ENCODE measurements around the gene C11orf98.
"Not testable (repeated sequence)": the region's sequence is repeated elsewhere in the genome, so short reads cannot be mapped to it uniquely, and the experiment has no call there.

C11orf98 gene

DNA sequence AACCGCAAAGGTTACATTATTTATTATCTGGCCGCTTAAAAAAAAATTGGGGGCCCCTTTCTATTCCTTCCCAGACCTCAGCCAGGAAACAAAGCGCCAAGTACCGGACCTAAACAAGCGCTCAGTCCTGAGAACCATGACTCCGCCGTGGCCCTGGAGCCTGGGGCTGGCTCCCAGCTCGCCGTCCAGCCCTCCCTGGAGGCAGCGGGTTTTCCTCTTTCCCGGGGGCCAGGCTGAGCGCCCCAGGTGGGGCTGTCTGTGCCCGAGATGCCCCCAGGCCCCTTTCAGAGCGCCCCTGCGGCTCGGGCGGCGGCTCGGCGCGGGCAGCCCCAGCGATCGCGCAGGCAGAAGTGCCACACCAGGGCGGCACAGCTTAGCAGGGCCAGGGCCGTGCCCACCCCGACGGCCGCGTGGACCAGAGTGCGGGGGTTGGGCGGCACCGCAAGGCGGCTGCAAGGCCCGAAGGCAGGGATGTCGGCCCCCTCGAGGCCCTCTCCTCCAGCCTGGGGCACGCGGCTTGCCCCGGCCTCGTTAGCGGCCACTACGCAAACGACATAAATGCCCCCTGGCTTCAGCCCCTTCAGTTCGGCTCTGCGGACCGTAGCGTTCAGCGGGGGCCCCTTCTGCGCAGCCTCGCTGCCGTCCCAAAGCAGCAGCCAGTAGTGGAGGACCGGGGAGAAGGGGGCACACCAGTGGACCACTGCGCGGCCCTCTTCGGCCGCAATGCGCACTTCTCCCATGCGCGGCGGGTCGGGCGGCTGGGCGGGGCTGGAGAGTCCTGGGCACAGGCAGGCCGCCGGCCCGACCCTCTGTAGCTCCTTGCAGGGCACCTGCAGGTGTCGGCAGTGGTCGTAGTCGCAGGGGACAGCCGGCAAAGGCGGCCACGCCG is 22.7 kb upstream of the C11orf98 start:
- no peak for DNase-seq (ENCODE audit: low spot score)

DNA sequence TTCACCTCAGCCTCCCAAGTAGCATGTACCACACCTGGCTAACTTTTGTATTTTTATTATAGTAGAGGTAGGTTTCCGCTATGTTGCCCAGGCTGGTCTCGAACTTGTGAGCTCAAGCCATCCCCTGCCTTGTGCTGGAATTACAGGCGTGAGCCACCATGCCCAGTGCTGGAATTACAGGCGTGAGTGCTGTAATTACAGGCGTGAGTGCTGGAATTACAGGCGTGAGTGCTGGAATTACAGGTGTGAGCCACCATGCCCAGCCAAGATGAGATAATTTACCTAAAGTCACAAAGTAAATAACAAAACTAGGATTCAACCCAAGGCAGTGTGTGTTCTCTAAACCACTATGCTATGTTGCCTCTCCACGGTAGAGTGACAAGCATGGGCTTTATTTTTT is 17.5 kb upstream of the C11orf98 start:
- DNase-seq (ENCODE audit: low spot score), result no peak

DNA sequence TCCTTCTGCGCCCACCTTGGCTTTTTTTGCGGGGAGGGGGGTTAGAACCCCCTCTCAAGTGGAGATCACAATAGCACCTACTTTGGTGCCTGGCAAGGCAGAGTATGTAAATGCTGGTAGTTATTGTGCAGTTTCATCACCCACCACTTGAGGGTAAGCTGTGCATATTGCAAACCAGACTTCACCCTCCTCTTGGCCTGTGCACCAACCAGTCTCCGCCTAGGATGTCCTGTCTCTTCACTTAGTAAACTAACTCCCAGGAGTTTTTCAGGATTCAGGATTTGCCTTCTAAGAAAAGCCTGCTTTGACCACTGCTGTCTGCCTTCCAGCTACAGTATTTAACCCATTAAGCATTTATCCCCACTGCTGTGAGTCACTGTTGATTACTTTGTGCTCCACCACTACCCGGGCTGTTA is 15.8 kb upstream of the C11orf98 start:
- peak; percentile 79 for DNase-seq (ENCODE audit: low spot score)

DNA sequence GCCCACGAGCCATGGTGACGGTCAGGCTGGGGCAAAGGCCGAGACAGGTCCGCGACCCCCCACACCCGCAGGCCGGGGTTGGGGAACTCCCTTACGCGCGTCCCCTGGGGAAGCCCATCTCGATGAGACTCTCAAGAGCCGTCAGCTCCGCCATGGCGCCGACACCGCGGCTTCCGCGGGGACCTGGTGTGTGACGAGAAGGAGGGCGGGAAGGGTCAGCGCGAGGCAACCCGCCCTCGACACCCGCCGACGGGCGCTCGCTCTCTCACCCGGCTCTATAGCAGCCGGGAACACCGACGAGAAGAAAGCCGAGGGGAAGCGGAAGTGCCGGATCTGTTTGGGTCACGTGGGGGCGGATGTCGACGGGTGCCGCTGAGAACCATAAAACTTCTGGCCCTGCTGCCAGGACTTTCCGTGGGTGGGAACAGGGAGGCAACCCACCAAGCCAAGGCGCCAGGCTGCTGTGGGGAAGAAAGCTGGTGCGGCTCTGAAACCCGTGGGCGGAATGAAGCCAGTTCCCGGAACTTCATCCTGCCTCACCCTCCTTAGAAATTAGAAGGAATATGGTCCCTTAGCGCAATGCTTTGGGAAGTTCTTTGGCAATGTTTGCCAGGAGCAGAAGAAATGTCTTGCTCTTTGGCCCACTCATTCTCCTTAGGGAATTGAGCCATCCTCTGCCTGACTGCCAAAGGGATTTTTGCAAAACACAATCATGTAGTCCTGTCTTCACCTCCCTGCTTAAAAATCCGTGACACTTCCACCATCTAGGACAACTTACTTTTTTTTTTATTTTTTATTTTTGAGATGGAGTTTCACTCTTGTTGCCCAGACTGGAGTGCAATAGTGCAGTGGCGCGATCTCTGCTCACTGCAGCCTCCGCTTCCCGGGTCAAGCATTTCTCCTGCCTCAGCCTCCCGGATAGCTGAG is 14.0 kb upstream of the C11orf98 start, which contains the start of gene UBXN1:
Gene UBXN1, minus strand, starts transcription at position 304 of the 927 bp plus-strand sequence. Its CDS starts 150 bp downstream, at position 154.
- DNase-seq (ENCODE audit: low spot score), result peak; percentile 90

DNA sequence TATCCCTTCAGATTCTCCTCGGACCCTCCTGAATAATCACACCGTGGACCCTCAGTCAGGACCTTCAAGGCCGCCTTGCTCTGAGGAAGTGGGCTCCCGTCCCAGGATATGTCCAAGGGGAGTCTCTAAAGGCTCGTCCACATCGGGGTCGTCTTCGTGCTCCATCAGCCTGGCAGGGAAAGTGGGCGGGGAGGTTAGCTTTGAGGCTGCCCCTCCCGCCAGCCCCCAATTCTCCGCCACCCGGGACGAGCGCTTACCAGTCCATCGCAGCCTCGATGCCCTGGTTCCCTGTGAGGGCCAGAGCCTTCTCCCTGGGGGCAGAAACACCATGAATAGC is 13.4 kb upstream of the C11orf98 start:
- no peak for DNase-seq (ENCODE audit: low spot score)

DNA sequence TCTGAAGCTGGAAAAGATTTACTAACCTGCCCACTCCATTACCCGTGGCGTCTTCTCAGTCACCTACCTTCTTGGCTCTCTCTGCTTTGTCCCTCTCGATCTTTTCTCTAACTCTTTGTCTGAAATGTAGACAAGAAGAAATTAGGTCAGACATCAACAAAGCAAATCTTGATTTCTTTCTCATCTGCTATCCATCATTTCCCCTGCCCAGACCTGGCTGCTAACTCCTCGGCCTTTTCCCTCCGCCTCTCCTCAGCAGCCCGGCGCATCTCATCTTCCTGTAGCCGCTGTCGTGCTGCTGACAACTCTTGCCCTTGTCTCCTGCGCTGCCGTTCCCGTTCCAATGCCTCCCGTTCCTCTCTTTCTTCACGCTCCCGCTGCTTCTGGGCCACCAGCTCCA is 12.7 kb upstream of the C11orf98 start:
- DNase-seq (ENCODE audit: low spot score), result no peak

DNA sequence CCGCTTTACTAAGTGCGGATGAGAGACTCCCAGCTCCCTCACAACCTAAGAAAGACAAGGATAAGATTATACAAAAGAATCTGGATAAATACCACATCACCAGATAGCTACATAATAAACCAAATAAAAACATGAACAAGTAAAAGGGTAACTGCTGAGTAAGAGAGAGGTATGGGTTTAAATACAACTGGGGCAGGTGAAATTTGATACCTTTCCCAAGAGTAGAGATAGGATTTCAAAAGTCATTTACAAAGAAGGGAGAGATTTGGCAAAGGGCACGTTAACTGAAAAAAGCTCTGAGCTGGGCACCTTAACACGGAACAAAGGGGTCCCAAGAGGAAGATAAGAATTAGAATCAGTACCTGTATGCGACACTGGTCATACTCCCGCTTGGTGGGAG is 12.1 kb upstream of the C11orf98 start:
- DNase-seq (ENCODE audit: low spot score), result no peak

DNA sequence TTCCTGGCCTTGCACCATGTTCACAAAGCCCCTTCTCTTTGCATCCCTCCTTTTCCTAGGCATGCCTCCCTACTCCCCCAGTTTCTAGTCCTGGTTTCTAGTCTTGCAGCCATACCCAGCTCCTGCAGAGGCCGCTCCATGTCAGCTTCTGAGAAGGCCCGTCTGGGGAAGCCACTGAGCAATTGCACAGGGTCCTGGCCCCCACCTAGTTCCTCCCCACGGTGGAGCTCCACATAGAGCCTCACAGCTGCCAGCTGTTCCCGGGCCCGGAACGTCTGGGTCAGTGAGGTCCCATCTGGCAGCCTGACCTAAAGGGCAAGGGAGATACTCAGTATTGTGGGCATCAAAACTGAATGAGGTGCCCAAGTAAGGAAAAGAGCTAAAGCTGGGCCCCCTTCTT is 11.7 kb upstream of the C11orf98 start:
- DNase-seq (ENCODE audit: low spot score), result no peak

DNA sequence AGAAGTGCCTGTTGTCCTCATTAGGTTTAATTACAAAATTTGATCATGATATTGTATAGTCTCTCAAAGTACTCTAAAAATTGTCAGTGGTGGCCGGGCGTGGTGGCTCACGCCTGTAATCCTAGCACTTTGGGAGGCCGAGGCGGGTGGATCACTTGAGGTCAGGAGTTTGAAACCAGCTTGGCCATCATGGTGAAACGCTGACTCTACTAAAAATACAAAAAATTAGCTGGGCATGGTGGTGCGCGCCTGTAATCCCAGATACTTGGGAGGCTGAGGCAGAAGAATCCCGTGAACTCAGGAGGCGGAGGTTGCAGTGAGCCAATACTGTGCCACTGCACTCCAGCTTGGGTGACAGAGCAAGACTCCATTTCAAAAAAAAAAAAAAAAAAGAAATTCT is 10.4 kb upstream of the C11orf98 start:
- DNase-seq (ENCODE audit: low spot score), result not testable (repeated sequence)

DNA sequence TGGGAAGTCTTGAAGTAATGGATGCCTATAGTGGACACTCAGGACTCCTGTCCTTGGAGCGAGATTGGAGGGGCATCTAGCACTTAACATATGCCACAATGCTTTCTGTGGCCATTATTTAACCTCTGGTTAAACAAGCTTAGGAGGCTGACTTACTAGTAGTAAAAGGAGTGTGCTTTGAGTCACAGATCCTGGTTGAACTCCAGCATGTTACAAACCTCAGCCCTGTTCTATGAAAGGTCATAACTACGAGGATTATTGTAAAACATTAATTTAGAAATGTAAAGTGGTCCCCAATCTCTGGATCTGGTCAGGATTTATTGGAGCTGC is 8.2 kb upstream of the C11orf98 start:
- no peak for DNase-seq (ENCODE audit: low spot score)

DNA sequence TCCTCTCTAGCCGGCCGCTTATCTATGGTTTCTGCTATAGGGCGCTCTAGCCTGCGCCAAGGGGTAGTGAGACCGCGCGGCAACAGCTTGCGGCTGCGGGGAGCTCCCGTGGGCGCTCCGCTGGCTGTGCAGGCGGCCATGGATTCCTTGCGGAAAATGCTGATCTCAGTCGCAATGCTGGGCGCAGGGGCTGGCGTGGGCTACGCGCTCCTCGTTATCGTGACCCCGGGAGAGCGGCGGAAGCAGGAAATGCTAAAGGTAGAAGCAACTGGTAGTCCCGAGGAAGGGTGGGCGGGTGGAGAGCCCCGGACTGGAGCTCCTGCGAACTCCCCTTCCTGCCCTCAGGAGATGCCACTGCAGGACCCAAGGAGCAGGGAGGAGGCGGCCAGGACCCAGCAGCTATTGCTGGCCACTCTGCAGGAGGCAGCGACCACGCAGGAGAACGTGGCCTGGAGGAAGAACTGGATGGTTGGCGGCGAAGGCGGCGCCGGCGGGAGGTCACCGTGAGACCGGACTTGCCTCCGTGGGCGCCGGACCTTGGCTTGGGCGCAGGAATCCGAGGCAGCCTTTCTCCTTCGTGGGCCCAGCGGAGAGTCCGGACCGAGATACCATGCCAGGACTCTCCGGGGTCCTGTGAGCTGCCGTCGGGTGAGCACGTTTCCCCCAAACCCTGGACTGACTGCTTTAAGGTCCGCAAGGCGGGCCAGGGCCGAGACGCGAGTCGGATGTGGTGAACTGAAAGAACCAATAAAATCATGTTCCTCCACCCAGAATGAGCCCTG is 6.8 kb upstream of the C11orf98 start, which contains the start of the genes LBHD1 and UQCC3:
Gene LBHD1, minus strand, starts transcription at position 660 of the 782 bp plus-strand sequence. CDS start 2,236 bp downstream, outside the sequence.
Gene UQCC3, plus strand, starts transcription at position 66 of the 782 bp plus-strand sequence. Its CDS starts 73 bp downstream, at position 139.
- peak; percentile 89 for DNase-seq (ENCODE audit: low spot score)

DNA sequence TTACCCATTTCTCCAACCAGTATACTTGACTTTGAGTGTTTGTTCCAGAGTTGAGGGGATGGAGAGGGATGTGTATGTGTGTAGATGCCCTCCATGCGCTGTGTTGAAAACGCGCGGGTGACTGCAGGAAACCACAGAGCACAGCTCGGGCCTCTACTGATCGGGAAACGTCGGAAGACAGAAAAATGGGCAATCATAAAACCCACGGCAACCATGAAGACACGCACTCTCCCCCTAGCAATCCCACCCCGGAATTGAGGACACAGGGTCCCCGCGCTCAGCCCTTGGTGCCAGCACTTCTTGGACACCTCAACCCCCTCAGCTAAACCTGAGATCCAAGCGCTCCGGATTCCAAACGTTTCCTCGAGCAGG is 6.2 kb upstream of the C11orf98 start:
- DNase-seq (ENCODE audit: low spot score), result no peak

DNA sequence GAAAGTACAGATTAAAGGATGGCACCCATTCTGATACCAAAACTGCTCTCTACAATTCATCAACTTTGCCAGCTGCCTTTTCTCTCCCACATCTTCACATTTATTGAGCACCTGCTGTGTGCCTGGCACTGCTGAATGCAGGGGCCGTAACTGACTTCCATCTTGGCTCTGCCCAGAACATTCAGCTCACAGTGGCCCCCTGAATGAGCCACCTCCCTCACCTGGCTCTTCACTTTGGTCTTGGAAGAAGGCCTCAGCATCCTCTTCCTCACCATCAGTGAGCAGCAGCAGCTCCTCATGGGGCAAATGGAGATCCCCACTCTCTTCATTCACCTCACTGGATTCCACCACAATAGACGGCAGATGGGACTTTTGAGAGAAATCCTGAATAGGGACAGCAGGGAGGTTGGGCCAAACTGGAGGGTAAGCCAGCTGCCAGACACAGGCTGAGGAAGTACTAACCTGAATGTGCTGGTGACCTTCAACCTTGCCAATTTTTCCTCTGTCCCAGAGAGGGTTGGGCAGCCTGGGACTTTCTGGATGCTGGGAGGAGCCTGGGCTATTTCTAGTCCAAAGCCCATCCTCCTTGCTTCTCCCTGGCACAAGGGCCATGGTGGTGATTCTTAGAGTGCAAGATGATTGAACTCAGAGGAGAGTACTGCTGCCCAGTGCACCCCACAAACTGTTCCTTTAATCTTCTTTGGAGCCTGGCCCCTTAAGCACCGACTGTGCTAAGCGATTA is 4.6 kb upstream of the C11orf98 start:
- DNase-seq (ENCODE audit: low spot score), result peak; percentile 30

DNA sequence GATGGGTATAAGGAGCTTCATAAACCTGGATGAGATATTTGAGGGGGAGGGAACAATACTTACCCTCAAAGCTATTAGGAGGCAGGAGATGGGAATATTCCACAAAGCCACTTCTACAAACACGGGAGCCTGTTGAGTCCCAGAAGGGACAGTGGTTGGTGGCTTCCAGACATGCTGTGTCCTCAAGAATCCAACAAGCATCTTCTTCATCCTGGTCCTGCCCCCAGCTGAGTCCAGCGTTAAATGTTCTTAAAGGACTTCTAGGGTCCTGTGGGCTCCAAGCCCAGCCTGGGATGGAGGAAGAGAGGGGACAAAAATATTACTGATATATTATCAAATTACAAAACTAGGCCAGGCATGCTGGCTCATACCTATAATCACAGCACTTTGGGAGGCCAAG is 2.5 kb upstream of the C11orf98 start:
- no peak for DNase-seq (ENCODE audit: low spot score)

DNA sequence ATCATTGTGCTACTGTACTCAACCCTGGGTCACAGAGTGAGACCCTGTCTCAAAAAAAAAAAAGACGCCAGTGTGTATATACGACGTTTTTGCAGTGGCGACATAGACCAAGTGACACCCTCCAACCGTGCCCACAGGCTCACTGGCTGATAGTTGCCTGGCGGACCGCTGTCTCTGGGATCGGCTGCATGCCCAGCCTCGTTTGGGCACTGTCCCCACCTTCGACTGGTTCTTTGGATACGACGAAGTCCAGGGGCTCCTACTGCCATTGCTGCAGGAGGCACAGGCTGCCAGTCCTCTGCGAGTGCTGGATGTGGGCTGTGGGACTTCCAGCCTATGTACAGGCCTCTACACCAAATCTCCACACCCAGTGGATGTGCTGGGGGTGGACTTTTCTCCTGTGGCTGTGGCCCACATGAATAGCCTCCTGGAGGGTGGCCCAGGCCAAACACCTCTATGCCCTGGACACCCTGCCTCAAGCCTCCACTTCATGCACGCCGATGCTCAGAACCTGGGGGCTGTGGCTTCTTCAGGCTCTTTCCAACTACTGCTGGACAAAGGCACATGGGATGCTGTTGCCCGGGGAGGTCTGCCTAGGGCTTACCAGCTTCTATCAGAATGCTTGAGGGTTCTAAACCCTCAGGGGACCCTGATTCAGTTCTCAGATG is 1.4 kb upstream of the C11orf98 start:
- no peak for DNase-seq (ENCODE audit: low spot score)

DNA sequence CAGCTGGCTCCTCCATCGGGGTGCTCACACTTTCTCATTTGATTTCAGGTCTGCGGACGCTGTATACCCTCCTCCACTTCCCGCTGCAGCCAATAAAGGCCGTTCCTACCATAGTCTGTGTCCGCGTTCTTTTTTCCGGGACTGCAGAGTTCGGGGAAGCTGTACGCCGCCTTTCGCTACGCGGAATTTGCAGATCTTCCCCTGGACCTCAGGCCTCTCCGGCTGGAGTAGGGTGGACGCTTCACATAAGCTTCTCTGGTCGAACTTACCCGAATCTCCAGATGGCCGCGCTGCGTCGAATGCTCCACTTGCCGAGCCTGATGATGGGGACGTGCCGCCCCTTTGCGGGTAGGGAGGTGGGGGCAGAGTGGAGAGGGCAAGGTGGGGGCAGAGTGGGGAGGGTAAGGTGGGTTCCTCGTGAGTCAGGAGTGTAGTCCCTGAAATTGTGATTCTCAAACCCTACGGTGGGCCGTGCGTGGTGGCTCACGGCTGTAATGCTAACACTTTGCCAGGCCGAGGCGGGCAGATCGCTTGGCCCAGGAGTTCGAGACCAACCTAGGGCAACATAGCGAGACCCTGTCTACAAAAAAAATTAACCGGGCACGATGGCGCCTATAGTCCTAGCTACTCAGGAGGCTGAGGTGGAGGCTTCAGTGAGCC is 719 bp upstream of the C11orf98 start:
- DNase-seq (ENCODE audit: low spot score), result peak; percentile 40

DNA sequence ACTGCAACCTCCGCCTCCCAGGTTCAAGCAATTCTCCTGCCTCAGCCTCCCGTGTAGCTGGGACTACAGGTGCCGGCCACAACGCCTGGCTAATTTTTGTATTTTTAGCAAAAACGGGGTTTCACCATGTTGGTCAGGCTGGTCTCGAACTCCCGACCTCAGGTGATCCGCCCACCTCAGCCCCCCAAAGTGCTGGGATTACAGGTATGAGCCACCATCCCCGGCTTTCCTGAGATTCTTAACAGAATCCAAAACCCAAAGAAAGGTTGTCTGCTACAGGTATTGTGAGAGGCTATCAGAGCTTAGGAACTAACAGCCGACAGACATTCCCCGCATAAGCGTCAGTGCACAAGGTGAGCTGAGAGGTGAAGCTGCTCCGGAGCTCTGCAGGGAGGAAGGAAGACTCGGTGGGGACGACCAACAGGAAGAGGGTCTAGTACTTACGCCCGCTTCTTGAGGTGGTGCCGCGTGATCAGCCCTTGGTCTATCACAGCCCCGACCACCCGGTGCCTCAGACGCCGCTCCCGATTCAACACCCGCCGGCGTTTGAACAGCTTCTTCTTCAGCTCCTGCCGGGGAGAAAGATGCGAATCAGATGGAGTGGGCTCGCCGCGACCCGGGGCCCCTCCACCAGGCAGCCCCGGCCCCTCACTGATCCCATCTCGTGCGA is 470 bp downstream of the C11orf98 start:
- peak; percentile 86 for DNase-seq (ENCODE audit: low spot score)

DNA sequence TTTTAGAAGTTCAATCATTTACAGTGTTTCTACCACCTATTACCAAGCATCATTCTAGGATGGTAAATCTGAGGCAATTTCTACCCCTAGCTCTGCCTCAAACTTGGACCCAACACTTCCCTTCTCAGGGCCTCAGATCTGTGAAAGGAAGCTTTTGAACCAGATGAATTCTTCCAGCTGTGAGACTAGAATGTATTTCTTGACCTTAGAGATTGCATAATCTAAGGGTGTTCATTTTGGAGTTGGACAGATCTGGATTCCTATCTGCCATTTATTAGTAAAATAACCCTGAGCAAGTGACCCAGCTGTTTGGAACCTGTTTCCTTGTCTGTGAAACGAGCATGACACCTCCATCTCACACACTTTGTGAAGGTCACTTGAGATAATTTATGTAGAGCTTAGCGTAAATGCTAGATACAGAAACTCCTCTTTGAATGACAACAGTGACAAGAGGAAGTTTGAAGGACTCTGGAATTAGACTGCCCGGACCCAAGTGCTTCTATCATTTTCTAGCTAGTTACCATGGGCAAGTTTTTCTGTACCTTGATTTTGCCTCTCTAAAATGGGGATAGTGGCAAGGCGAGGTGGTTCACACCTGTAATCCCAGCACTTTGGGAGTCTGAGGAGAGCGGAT is 8.1 kb downstream of the C11orf98 start:
- no peak for DNase-seq (ENCODE audit: low spot score)

DNA sequence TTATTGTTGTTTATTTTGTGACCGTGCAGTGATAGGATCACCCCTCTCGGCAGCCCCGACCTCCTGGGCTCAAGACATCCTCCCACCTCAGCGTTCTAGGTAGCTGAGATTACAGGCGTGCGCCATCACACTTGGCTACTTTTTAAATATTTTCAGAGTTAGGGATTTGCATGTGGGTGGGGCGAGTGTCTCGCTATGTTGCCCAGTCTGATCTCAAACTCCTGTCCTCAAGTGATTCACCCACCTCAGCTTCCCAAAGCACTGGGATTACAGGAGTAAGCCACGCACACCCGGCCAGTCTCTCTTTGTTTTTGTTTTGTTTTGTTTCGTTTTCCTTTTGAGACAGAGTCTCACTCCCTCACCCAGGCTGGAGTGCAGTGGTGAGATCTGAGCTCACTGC is 10.7 kb downstream of the C11orf98 start:
- no peak for DNase-seq (ENCODE audit: low spot score)
